ENCODE data around the gene SAMD4B.
"Not testable (repeated sequence)": the region's sequence is repeated elsewhere in the genome, so short reads cannot be mapped to it uniquely, and the experiment has no call there.

SAMD4B gene

GRCh38 chr19:39375929-39376328 is 33.7 kb downstream of the SAMD4B start:
- H3K9me3 ChIP-seq (ENCODE audit: low read depth, low read length), result no peaks in the 10 kb centered on the region
- no peak for DNase-seq (ENCODE audit: low read depth, low spot score)
- H3K9ac ChIP-seq (ENCODE audit: insufficient read length), result no peak overlapping the region
- TF ChIP-seq EZH2 (IDR thresholded peaks at IDR 0.05), result no peak
- TF ChIP-seq FOXP2 (optimal IDR thresholded peaks at IDR 0.05; ENCODE audit: control extremely low read depth, extremely low read length, insufficient read depth), result no peak
- TF ChIP-seq POLR2AphosphoS5 (IDR thresholded peaks at IDR 0.05; ENCODE audit: borderline replicate concordance, low read depth, low read length), result no peak
- H3K27ac ChIP-seq, result no peak overlapping the region
- H3K36me3 ChIP-seq (ENCODE audit: insufficient read depth, low read length), result peaks cover 72% of the 10 kb centered on the region; the same call in 1 of the 2 replicates
- H3K4me3 ChIP-seq, result no peak overlapping the region

- Histone ChIP-seq H3K27ac (no peak overlapping the region), H3K9ac (ENCODE audit: insufficient read length) (no peak overlapping the region), H3K4me3 (no peak overlapping the region), H3K36me3 (ENCODE audit: insufficient read depth, low read length) (peaks cover 80% of the 10 kb centered on the region; the same call in 1 of the 2 replicates), H3K9me3 (ENCODE audit: low read depth, low read length) (no peaks in the 10 kb centered on the region)
- TF ChIP-seq POLR2AphosphoS5 (IDR thresholded peaks at IDR 0.05; ENCODE audit: borderline replicate concordance, low read depth, low read length) (no peak), FOXP2 (optimal IDR thresholded peaks at IDR 0.05; ENCODE audit: control extremely low read depth, extremely low read length, insufficient read depth) (no peak), EZH2 (IDR thresholded peaks at IDR 0.05) (no peak)
- DNase-seq (ENCODE audit: low read depth, low spot score), result no peak
Measured at GRCh38 chr19:39377373-39378362, 35.4 kb downstream of the SAMD4B start.

GRCh38 chr19:39379366-39379765 is 37.1 kb downstream of the SAMD4B start:
- H3K27ac ChIP-seq; H3K4me3 ChIP-seq; H3K9ac ChIP-seq (ENCODE audit: insufficient read length); H3K9me3 ChIP-seq (ENCODE audit: low read depth, low read length); DNase-seq (ENCODE audit: low read depth, low spot score): not testable (repeated sequence)
- H3K36me3 ChIP-seq (ENCODE audit: insufficient read depth, low read length), result peaks cover 86% of the 10 kb centered on the region; the same call in 1 of the 2 replicates

GRCh38 chr19:39379865-39380396 is 37.7 kb downstream of the SAMD4B start:
- Histone ChIP-seq H3K9ac (ENCODE audit: insufficient read length) (no peak overlapping the region), H3K36me3 (ENCODE audit: insufficient read depth, low read length) (peaks cover 88% of the 10 kb centered on the region; the same call in 1 of the 2 replicates), H3K27ac (no peak overlapping the region), H3K9me3 (ENCODE audit: low read depth, low read length) (no peaks in the 10 kb centered on the region), H3K4me3 (no peak overlapping the region)
- no peak for TF ChIP-seq FOXP2 (optimal IDR thresholded peaks at IDR 0.05; ENCODE audit: control extremely low read depth, extremely low read length, insufficient read depth)
- no peak for TF ChIP-seq EZH2 (IDR thresholded peaks at IDR 0.05)
- TF ChIP-seq POLR2AphosphoS5 (IDR thresholded peaks at IDR 0.05; ENCODE audit: borderline replicate concordance, low read depth, low read length), result no peak
- DNase-seq (ENCODE audit: low read depth, low spot score), result no peak

- no peak overlapping the region for H3K27ac ChIP-seq
- no peak overlapping the region for H3K4me3 ChIP-seq
- no peak for TF ChIP-seq FOXP2 (optimal IDR thresholded peaks at IDR 0.05; ENCODE audit: control extremely low read depth, extremely low read length, insufficient read depth)
- TF ChIP-seq EZH2 (IDR thresholded peaks at IDR 0.05), result no peak
- no peak for TF ChIP-seq POLR2AphosphoS5 (IDR thresholded peaks at IDR 0.05; ENCODE audit: borderline replicate concordance, low read depth, low read length)
- DNase-seq (ENCODE audit: low read depth, low spot score), result no peak
- no peak overlapping the region for H3K9ac ChIP-seq (ENCODE audit: insufficient read length)
- no peaks in the 10 kb centered on the region for H3K9me3 ChIP-seq (ENCODE audit: low read depth, low read length)
- peaks cover 89% of the 10 kb centered on the region for H3K36me3 ChIP-seq (ENCODE audit: insufficient read depth, low read length)
Measured at GRCh38 chr19:39380521-39381502, 38.6 kb downstream of the SAMD4B start.

- Histone ChIP-seq H3K36me3 (ENCODE audit: insufficient read depth, low read length) (peaks cover 89% of the 10 kb centered on the region), H3K4me3 (no peak overlapping the region), H3K27ac (no peak overlapping the region), H3K9me3 (ENCODE audit: low read depth, low read length) (no peaks in the 10 kb centered on the region), H3K9ac (ENCODE audit: insufficient read length) (no peak overlapping the region)
- DNase-seq (ENCODE audit: low read depth, low spot score), result no peak
- TF ChIP-seq POLR2AphosphoS5 (IDR thresholded peaks at IDR 0.05; ENCODE audit: borderline replicate concordance, low read depth, low read length) (no peak), FOXP2 (optimal IDR thresholded peaks at IDR 0.05; ENCODE audit: control extremely low read depth, extremely low read length, insufficient read depth) (no peak), EZH2 (IDR thresholded peaks at IDR 0.05) (no peak)
Measured at GRCh38 chr19:39381910-39382611, 39.8 kb downstream of the SAMD4B start.

GRCh38 chr19:39382991-39383828 is 41.0 kb downstream of the SAMD4B start:
- no peak overlapping the region for H3K9ac ChIP-seq (ENCODE audit: insufficient read length)
- no peak for DNase-seq (ENCODE audit: low read depth, low spot score)
- TF ChIP-seq FOXP2 (optimal IDR thresholded peaks at IDR 0.05; ENCODE audit: control extremely low read depth, extremely low read length, insufficient read depth) (no peak), POLR2AphosphoS5 (IDR thresholded peaks at IDR 0.05; ENCODE audit: borderline replicate concordance, low read depth, low read length) (no peak), EZH2 (IDR thresholded peaks at IDR 0.05) (no peak)
- peaks cover 86% of the 10 kb centered on the region for H3K36me3 ChIP-seq (ENCODE audit: insufficient read depth, low read length)
- H3K9me3 ChIP-seq (ENCODE audit: low read depth, low read length), result no peaks in the 10 kb centered on the region
- H3K4me3 ChIP-seq, result no peak overlapping the region
- no peak overlapping the region for H3K27ac ChIP-seq
